Measurements from ENCODE around the gene CDH5.

Gene CDH5

GRCh38 chr16:66427036-66427860 lies 60.8 kb downstream of the CDH5 start, which contains the start of gene BEAN1:
Gene BEAN1, plus strand, starts transcription at chr16:66427295. Its CDS starts 10,382 bp downstream, at chr16:66437677.
- Histone ChIP-seq H3K27ac (no peak within 1 kb of the TSS), H3K4me3 (ENCODE audit: low read depth, low read length) (peak within 1 kb of the TSS; percentile 39), H3K36me3 (replicated peaks) (no peaks in the 10 kb centered on the region), H3K27me3 (replicated peaks) (peaks cover 34% of the 10 kb centered on the region)
- no peak for TF ChIP-seq CTCF (IDR thresholded peaks at IDR 0.05; ENCODE audit: low read depth, low read length, missing control alignments)
- in situ Hi-C loops (cut with HindIII; ENCODE audit: low pct_ligation_motif_present, low sequenced_read_pairs): no loop called here
- DNase-seq: no peak

- DNase-seq: no peak
- Histone ChIP-seq H3K27ac (no peak overlapping the region), H3K4me3 (ENCODE audit: low read depth, low read length) (peak overlapping the region; percentile 30), H3K36me3 (replicated peaks) (no peaks in the 10 kb centered on the region), H3K27me3 (replicated peaks) (peaks cover 36% of the 10 kb centered on the region)
- TF ChIP-seq CTCF (IDR thresholded peaks at IDR 0.05; ENCODE audit: low read depth, low read length, missing control alignments): no peak
- in situ Hi-C loops (cut with HindIII; ENCODE audit: low pct_ligation_motif_present, low sequenced_read_pairs): no loop called here
Measured at GRCh38 chr16:66427871-66428681, 61.6 kb downstream of the CDH5 start.

GRCh38 chr16:66428682-66429251 lies 62.3 kb downstream of the CDH5 start:
- no peak for DNase-seq
- Histone ChIP-seq H3K4me3 (ENCODE audit: low read depth, low read length) (no peak overlapping the region), H3K27me3 (replicated peaks) (peaks cover 36% of the 10 kb centered on the region), H3K36me3 (replicated peaks) (no peaks in the 10 kb centered on the region), H3K27ac (no peak overlapping the region)
- in situ Hi-C loops (cut with HindIII; ENCODE audit: low pct_ligation_motif_present, low sequenced_read_pairs): no loop called here
- no peak for TF ChIP-seq CTCF (IDR thresholded peaks at IDR 0.05; ENCODE audit: low read depth, low read length, missing control alignments)

- in situ Hi-C loops (cut with HindIII; ENCODE audit: low pct_ligation_motif_present, low sequenced_read_pairs): no loop called here
- Histone ChIP-seq H3K27ac (no peak overlapping the region), H3K4me3 (ENCODE audit: low read depth, low read length) (no peak overlapping the region), H3K36me3 (replicated peaks) (no peaks in the 10 kb centered on the region), H3K27me3 (replicated peaks) (peaks cover 36% of the 10 kb centered on the region)
- peak; percentile 28 for TF ChIP-seq CTCF (IDR thresholded peaks at IDR 0.05; ENCODE audit: low read depth, low read length, missing control alignments)
- DNase-seq: no peak
Measured at GRCh38 chr16:66429290-66429962, 62.9 kb downstream of the CDH5 start.

- Histone ChIP-seq H3K4me3 (ENCODE audit: low read depth, low read length) (no peak overlapping the region), H3K36me3 (replicated peaks) (no peaks in the 10 kb centered on the region), H3K27ac (no peak overlapping the region), H3K27me3 (replicated peaks) (peaks cover 36% of the 10 kb centered on the region)
- in situ Hi-C loops (cut with HindIII; ENCODE audit: low pct_ligation_motif_present, low sequenced_read_pairs): no loop called here
- DNase-seq: no peak
- no peak for TF ChIP-seq CTCF (IDR thresholded peaks at IDR 0.05; ENCODE audit: low read depth, low read length, missing control alignments)
Measured at GRCh38 chr16:66430214-66430613, 63.7 kb downstream of the CDH5 start.

Data from brain microvascular endothelial cell (primary cell).